Uterus (tissue), 2 donors: Measurements from ENCODE around the gene BRICD5.

Experiments
- CTCF ChIP-seq, 4 experiments: fragments of 200-600 bp in 2 of 4; fragments of 450-650 bp in 2 of 4; sonication (generic) in 2 of 4; IDR thresholded peaks; one replicate each; pipeline ENCODE4 v1.5.1; 2016 to 2019; ENCODE audit warnings: antibody characterized with exemption in 4 of 4, mild to moderate bottlenecking in 2 of 4, moderate library complexity in 1 of 4
- POLR2A ChIP-seq, 2 donors: fragments of 450-650 bp; IDR thresholded peaks; one replicate each; pipeline ENCODE4 v1.6.1; 2016; ENCODE audit warnings: antibody characterized with exemption in 2 of 2, mild to moderate bottlenecking in 1 of 2, moderate library complexity in 1 of 2

GRCh38 chr16:2223942-2224486 lies 13.4 kb upstream of the BRICD5 start:
- TF ChIP-seq POLR2A (IDR thresholded peaks at IDR 0.05), result no peak
- TF ChIP-seq CTCF (IDR thresholded peaks at IDR 0.05), result no peak
